HG02938 (cell line): Measurements from ENCODE around the gene MARVELD1.
"Not testable (repeated sequence)": the region's sequence is repeated elsewhere in the genome, so short reads cannot be mapped to it uniquely, and the experiment has no call there.

Experiments used
- ATAC-seq: cut with Tn5 transposase; IDR thresholded peaks from one replicate; pipeline ENCODE4 v1.9.1; 2021; ENCODE audit warnings: mild to moderate bottlenecking, moderate library complexity; ENCODE audit not compliant: unreplicated experiment

Gene MARVELD1

DNA sequence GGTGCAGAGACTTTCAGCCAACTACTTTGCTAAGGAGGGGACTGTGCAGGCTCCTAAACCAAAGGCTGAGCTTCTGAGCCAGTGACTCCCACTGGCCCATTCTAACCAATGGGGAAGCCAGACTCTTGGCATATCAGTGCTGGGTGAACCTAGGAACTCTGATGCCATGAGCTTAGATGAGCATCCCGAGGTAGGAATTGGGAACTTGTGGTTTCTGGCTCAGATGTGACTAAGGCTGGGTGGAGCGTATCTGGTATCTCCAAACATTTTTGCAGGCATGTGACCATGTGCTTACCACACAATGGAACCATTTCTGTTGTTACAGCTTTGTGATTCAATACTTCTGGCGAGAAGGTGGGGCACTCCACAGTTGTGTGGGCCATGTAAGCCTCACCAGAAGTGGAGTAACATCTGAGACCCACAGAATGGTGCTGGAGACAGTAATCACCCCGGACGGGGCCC, 23.9 kb upstream of the MARVELD1 start:
- no peak for ATAC-seq

DNA sequence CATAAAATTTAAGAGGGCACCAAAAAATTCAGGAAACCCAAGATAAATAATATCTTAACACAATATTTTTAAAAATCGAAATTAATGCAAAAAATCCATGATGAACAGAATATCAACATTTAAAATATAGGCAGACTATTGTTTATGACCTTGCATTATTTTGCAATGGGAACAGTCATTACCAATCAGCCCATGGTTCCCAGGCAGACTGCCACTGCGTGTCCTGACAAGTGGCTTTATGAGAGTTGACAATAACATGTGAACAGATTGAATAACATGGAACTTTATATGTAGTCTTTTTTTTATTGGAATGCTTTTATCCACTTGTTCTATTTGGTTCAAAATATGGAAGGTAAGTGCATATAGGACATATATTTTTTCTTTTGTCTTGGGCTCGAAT, 23.4 kb upstream of the MARVELD1 start:
- no peak for ATAC-seq

DNA sequence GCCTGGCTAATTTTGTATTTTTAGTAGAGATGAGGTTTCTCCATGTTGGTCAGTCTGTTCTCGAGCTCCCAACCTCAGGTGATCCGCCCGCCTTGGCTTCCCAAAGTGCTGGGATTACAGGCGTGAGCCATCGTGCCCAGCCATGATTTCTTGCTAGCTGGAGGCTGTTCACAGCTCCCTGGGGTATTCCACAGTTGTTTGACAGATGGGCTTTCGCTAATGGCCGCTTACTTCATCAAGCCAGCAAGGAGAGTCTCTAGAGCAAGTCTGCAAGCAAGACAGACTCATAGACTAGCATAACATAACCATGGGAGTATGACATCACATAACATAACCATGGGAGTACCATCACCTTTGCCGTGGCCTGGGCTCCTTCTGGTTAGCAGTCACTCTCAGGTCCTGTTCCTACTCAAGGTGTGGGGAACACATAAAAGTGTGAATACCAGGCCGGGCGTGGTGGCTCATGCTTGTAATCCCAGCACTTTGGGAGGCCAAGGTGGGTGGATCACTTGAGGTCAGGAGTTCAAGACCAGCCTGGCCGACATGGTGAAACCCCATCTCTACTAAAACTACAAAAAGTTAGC, 15.4 kb upstream of the MARVELD1 start:
- ATAC-seq, result not testable (repeated sequence)

GRCh38 chr10:97701438-97702069, 12.0 kb upstream of the MARVELD1 start:
- peak; percentile 85 for ATAC-seq

DNA sequence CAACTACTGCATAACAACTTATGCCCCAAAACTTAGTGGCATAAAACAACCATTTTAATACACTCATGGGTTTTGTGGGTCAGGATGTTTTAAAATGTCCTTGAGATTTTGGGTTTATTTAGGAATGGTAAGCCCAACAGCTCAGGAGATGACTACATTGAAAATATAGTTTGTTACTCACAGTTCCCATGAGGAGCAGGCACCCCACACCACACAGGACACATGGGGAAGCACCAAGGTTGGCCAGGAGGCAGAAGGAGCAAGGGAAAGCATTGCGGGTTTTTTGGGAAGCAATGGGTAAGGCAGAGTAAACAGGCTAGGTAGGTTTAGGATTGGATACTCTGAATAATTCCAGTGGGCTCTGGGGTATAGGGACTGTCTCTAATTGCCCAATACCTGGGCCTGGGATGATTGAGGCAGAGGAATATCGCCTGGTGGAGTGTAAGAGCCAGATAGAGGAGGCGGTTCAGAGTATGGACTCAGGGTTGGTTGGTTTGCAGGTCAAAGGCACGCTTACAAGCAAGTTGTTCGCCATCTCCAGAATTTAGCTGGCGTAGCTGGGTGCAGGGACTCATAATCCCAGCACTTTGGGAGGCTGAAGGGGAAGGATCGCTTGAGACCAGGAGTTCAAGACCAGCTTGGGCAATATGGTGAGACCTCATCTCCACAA, 10.0 kb upstream of the MARVELD1 start:
- no peak for ATAC-seq

GRCh38 chr10:97704341-97704740, 9.2 kb upstream of the MARVELD1 start:
- no peak for ATAC-seq

DNA sequence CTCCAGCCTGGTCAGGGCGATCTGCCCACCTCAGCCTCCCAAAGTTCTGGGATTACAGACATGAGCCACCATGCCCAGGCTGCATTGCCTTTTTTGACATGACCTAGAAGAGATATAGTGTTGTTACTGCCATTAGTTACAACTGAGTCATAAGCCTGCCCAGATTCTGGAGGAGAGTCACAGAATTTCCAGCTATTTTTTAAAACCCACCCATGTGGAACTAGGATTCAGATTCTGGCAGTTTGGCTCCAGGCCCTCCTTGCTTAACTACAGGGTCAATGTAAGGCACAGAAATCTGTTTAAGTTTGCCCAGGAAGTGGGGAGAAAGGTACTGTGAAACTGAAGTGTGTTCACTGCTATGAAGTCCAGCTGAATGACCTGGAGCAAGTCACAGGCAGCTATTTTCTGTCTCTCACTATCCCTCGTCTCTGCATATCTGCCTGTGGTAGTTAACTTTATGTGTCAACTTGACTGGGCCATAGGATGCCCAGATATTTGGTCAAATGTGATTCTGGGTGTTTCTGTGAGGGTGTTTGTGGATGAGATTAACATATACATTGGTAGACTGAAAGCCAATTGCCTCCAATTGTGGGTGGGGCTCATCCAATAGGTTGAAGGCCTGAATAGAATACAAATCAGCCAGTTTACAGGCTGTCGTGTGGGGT, 8.4 kb upstream of the MARVELD1 start:
- ATAC-seq, result no peak

GRCh38 chr10:97707134-97707861, 6.2 kb upstream of the MARVELD1 start:
- no peak for ATAC-seq

- no peak for ATAC-seq
Measured at GRCh38 chr10:97708167-97708566, 5.4 kb upstream of the MARVELD1 start.

GRCh38 chr10:97708976-97709946, 4.3 kb upstream of the MARVELD1 start:
- no peak for ATAC-seq

GRCh38 chr10:97711640-97712572, 1.6 kb upstream of the MARVELD1 start:
- ATAC-seq, result no peak

- ATAC-seq, result peak; percentile 66
Measured at GRCh38 chr10:97713826-97714400, 383 bp downstream of the MARVELD1 start.

GRCh38 chr10:97714401-97715258, 1.1 kb downstream of the MARVELD1 start:
- peak; percentile 29 for ATAC-seq

GRCh38 chr10:97715259-97715874, 1.8 kb downstream of the MARVELD1 start:
- no peak for ATAC-seq

GRCh38 chr10:97717627-97718026, 4.1 kb downstream of the MARVELD1 start:
- ATAC-seq, result no peak

GRCh38 chr10:97718178-97718577, 4.6 kb downstream of the MARVELD1 start:
- no peak for ATAC-seq

DNA sequence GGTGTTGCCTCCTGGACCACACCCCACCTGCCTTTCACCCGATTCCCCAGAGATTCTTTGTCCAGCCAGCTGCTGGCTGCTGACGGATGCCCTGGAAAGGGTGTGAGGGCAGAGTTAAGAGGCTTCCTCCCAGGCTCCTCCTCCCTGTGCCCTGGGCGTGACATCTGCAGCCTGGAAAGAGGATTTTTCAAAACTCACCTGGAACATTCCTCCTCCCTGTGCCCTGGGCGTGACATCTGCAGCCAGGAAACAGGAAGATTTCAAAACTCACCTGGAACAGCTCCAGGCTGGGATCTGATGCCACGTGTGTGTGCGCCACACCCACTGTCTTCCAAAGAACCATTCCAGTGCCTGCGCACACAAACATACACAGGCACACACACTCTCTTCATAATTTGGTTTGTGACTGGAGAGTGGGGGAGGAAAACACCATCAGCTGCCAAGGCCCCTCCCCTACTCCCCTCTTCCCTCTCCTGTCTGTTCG, 5.2 kb downstream of the MARVELD1 start:
- no peak for ATAC-seq
